SK-MEL-5 (cell line): ENCODE measurements around the gene PLXNA2. TPM values are rescaled to one million over a fixed set of nuclear protein-coding genes. Genes with fewer than 3 reads are reported as not detected.
A peak's percentile ranks its signal among the peaks of the same experiment; 100 is the strongest.

Source experiments
- DNase-seq: peaks from one replicate; pipeline ENCODE4 v3.0.0-alpha.2; 2016; ENCODE audit warnings: low read depth, low spot score
- in situ Hi-C: cut with HindIII; loops from 2 replicates; pipeline ENCODE4 v1.10.0; 2016; ENCODE audit warnings: low sequenced_read_pairs, high pct_unique_total_duplicates, low pct_unique_long_range_greater_than_20kb
- total RNA-seq: library from RNA; depleted of rRNA; stranded (reverse); fragments of >200 nt; shearing (Covaris generic); gene quantifications from 2 replicates; pipeline ENCODE4 v1.2.3, GENCODE V29; 2014

Gene PLXNA2
- total RNA-seq, 1 experiment from 2014 or later = 0.34 TPM

GRCh38 chr1:208111646-208112190 lies 132.5 kb downstream of the PLXNA2 start:
- in situ Hi-C loops = no loop called here
- DNase-seq = no peak

- DNase-seq = no peak
- in situ Hi-C loops = no loop called here
Observed at GRCh38 chr1:208110296-208110695, 133.9 kb downstream of the PLXNA2 start.

GRCh38 chr1:208108646-208109330 lies 135.4 kb downstream of the PLXNA2 start:
- DNase-seq = no peak
- in situ Hi-C loops = no loop called here

GRCh38 chr1:208108213-208108608 lies 136.0 kb downstream of the PLXNA2 start:
- no peak for DNase-seq
- in situ Hi-C loops = no loop called here

- no peak for DNase-seq
- in situ Hi-C loops = no loop called here
Observed at GRCh38 chr1:208107425-208108212, 136.6 kb downstream of the PLXNA2 start.

GRCh38 chr1:208106218-208106617 lies 138.0 kb downstream of the PLXNA2 start:
- in situ Hi-C loops = no loop called here
- DNase-seq = no peak

GRCh38 chr1:208105756-208106155 lies 138.4 kb downstream of the PLXNA2 start:
- DNase-seq = peak; percentile 95
- in situ Hi-C loops = no loop called here

GRCh38 chr1:208103597-208104513 lies 140.3 kb downstream of the PLXNA2 start:
- no peak for DNase-seq
- in situ Hi-C loops = no loop called here

GRCh38 chr1:208101661-208102431 lies 142.3 kb downstream of the PLXNA2 start:
- in situ Hi-C loops = no loop called here
- no peak for DNase-seq

- no peak for DNase-seq
Observed at GRCh38 chr1:208100906-208101305, 143.3 kb downstream of the PLXNA2 start.

GRCh38 chr1:208100106-208100505 lies 144.1 kb downstream of the PLXNA2 start:
- DNase-seq = no peak
- in situ Hi-C loops = no loop called here

More at GRCh38 chr1:208100906-208101305, 143.3 kb downstream of the PLXNA2 start:
- in situ Hi-C loops = no loop called here

GRCh38 chr1:208098773-208099172 lies 145.4 kb downstream of the PLXNA2 start:
- no peak for DNase-seq
- in situ Hi-C loops = no loop called here

- in situ Hi-C loops = no loop called here
- DNase-seq = peak; percentile 82
Observed at GRCh38 chr1:208093754-208094719, 150.1 kb downstream of the PLXNA2 start.

- in situ Hi-C loops = no loop called here
- no peak for DNase-seq
Observed at GRCh38 chr1:208093046-208093445, 151.1 kb downstream of the PLXNA2 start.

- no peak for DNase-seq
- in situ Hi-C loops = no loop called here
Observed at GRCh38 chr1:208090388-208091301, 153.5 kb downstream of the PLXNA2 start.
